Measurements from ENCODE around the gene ITIH3. TPM values are rescaled to one million over a fixed set of nuclear protein-coding genes. Genes with fewer than 3 reads are reported as not detected.

The ITIH3 gene
- total RNA-seq, 1 donor from 2014 or later, result 0.16 TPM

GRCh38 chr3:52786330-52787215 lies 8.0 kb upstream of the ITIH3 start:
- TF ChIP-seq EZH2 (IDR thresholded peaks at IDR 0.05; ENCODE audit: insufficient read depth, low read length) (no peak), CTCF (IDR thresholded peaks at IDR 0.05; ENCODE audit: insufficient read depth, low read depth, low read length) (no peak)
- Mint-ChIP-seq H3K4me3 (ENCODE audit: unreplicated experiment) (no peak overlapping the region), H3K27ac (ENCODE audit: unreplicated experiment) (no peak overlapping the region), H3K27me3 (ENCODE audit: low read depth, unreplicated experiment) (peaks cover 56% of the 10 kb centered on the region), H3K9me3 (ENCODE audit: unreplicated experiment) (peaks cover 5% of the 10 kb centered on the region), H3K36me3 (ENCODE audit: low read depth, unreplicated experiment) (no peaks in the 10 kb centered on the region), H3K4me1 (ENCODE audit: low read depth, unreplicated experiment) (no peaks in the 10 kb centered on the region)
- Histone ChIP-seq H3K9me3 (ENCODE audit: insufficient read depth, low read depth, low read length) (no peaks in the 10 kb centered on the region), H3K79me2 (ENCODE audit: insufficient read depth, low read length) (no peaks in the 10 kb centered on the region), H3K4me2 (ENCODE audit: low read length) (no peak overlapping the region), H3K27me3 (ENCODE audit: insufficient read depth, low read length) (peaks cover 15% of the 10 kb centered on the region), H4K20me1 (ENCODE audit: insufficient read depth, low read length) (no peaks in the 10 kb centered on the region), H3K27ac (ENCODE audit: low read depth, low read length) (no peak overlapping the region), H3K9ac (ENCODE audit: low read length) (no peak overlapping the region), H3K36me3 (ENCODE audit: insufficient read depth, low read length) (no peaks in the 10 kb centered on the region), H2AFZ (ENCODE audit: low read depth, low read length) (no peak overlapping the region), H3K4me3 (ENCODE audit: insufficient read depth, low read depth, low read length) (no peak overlapping the region), H3K4me1 (ENCODE audit: insufficient read depth, low read length) (no peaks in the 10 kb centered on the region)
- DNase-seq (ENCODE audit: low read depth) (no peak), FAIRE-seq (no peak)

GRCh38 chr3:52787246-52787645 lies 7.3 kb upstream of the ITIH3 start:
- H3K27ac Mint-ChIP-seq (ENCODE audit: unreplicated experiment), result no peak overlapping the region
- H3K4me1 ChIP-seq (ENCODE audit: insufficient read depth, low read length), result no peaks in the 10 kb centered on the region
- no peaks in the 10 kb centered on the region for H4K20me1 ChIP-seq (ENCODE audit: insufficient read depth, low read length)
- FAIRE-seq, result no peak
- no peaks in the 10 kb centered on the region for H3K9me3 ChIP-seq (ENCODE audit: insufficient read depth, low read depth, low read length)
- no peak overlapping the region for H3K27ac ChIP-seq (ENCODE audit: low read depth, low read length)
- H3K4me2 ChIP-seq (ENCODE audit: low read length), result no peak overlapping the region
- H3K27me3 ChIP-seq (ENCODE audit: insufficient read depth, low read length), result peaks cover 8% of the 10 kb centered on the region
- H3K4me3 Mint-ChIP-seq (ENCODE audit: unreplicated experiment), result no peak overlapping the region
- H2AFZ ChIP-seq (ENCODE audit: low read depth, low read length), result no peak overlapping the region
- peaks cover 53% of the 10 kb centered on the region for H3K27me3 Mint-ChIP-seq (ENCODE audit: low read depth, unreplicated experiment)
- H3K79me2 ChIP-seq (ENCODE audit: insufficient read depth, low read length), result no peaks in the 10 kb centered on the region
- H3K36me3 ChIP-seq (ENCODE audit: insufficient read depth, low read length), result no peaks in the 10 kb centered on the region
- H3K9me3 Mint-ChIP-seq (ENCODE audit: unreplicated experiment), result peaks cover 5% of the 10 kb centered on the region
- H3K4me3 ChIP-seq (ENCODE audit: insufficient read depth, low read depth, low read length), result no peak overlapping the region
- no peak for TF ChIP-seq CTCF (IDR thresholded peaks at IDR 0.05; ENCODE audit: insufficient read depth, low read depth, low read length)
- no peak for TF ChIP-seq EZH2 (IDR thresholded peaks at IDR 0.05; ENCODE audit: insufficient read depth, low read length)
- H3K4me1 Mint-ChIP-seq (ENCODE audit: low read depth, unreplicated experiment), result no peaks in the 10 kb centered on the region
- no peaks in the 10 kb centered on the region for H3K36me3 Mint-ChIP-seq (ENCODE audit: low read depth, unreplicated experiment)
- no peak for DNase-seq (ENCODE audit: low read depth)
- H3K9ac ChIP-seq (ENCODE audit: low read length), result no peak overlapping the region
